Measurements from ENCODE around the gene GLOD5. TPM values are rescaled to one million over a fixed set of nuclear protein-coding genes. Genes with fewer than 3 reads are reported as not detected.

GLOD5 gene
- not detected in 2 replicates for total RNA-seq
- not detected for polyA plus RNA-seq (2012)

GRCh38 chrX:48761674-48762471 lies at the start of gene GLOD5:
TSS of gene GLOD5 (plus strand) at chrX:48761747. CDS start at chrX:48761791, 44 bp downstream.
- DNase-seq (ENCODE audit: low read depth), result no peak

GRCh38 chrX:48711929-48712505 lies 49.5 kb upstream of the GLOD5 start:
- DNase-seq (ENCODE audit: low read depth), result peak; percentile 14

- no peak for DNase-seq (ENCODE audit: low read depth)
Measured at GRCh38 chrX:48713847-48714246, 47.7 kb upstream of the GLOD5 start.

- no peak for DNase-seq (ENCODE audit: low read depth)
Measured at GRCh38 chrX:48714573-48714972, 47.0 kb upstream of the GLOD5 start.

GRCh38 chrX:48715072-48715471 lies 46.5 kb upstream of the GLOD5 start:
- peak; percentile 59 for DNase-seq (ENCODE audit: low read depth)

GRCh38 chrX:48715876-48716502 lies 45.6 kb upstream of the GLOD5 start:
- DNase-seq (ENCODE audit: low read depth), result peak; percentile 58

GRCh38 chrX:48719958-48720357 lies 41.6 kb upstream of the GLOD5 start:
- DNase-seq (ENCODE audit: low read depth), result no peak

GRCh38 chrX:48720577-48721250 lies 40.8 kb upstream of the GLOD5 start:
- DNase-seq (ENCODE audit: low read depth), result no peak

GRCh38 chrX:48721916-48722315 lies 39.6 kb upstream of the GLOD5 start:
- no peak for DNase-seq (ENCODE audit: low read depth)

GRCh38 chrX:48726596-48726995 lies 35.0 kb upstream of the GLOD5 start:
- no peak for DNase-seq (ENCODE audit: low read depth)

- DNase-seq (ENCODE audit: low read depth), result no peak
Measured at GRCh38 chrX:48728653-48729052, 32.9 kb upstream of the GLOD5 start.

GRCh38 chrX:48736303-48736702 lies 25.2 kb upstream of the GLOD5 start:
- DNase-seq (ENCODE audit: low read depth), result no peak

- no peak for DNase-seq (ENCODE audit: low read depth)
Measured at GRCh38 chrX:48736878-48737212, 24.7 kb upstream of the GLOD5 start.

- peak; percentile 96 for DNase-seq (ENCODE audit: low read depth)
Measured at GRCh38 chrX:48737213-48737938, 24.2 kb upstream of the GLOD5 start.

GRCh38 chrX:48737940-48738339 lies 23.6 kb upstream of the GLOD5 start:
- DNase-seq (ENCODE audit: low read depth), result no peak

- no peak for DNase-seq (ENCODE audit: low read depth)
Measured at GRCh38 chrX:48741834-48742233, 19.7 kb upstream of the GLOD5 start.

- DNase-seq (ENCODE audit: low read depth), result no peak
Measured at GRCh38 chrX:48745222-48745621, 16.3 kb upstream of the GLOD5 start.

- no peak for DNase-seq (ENCODE audit: low read depth)
Measured at GRCh38 chrX:48747415-48748016, 14.0 kb upstream of the GLOD5 start.

GRCh38 chrX:48749182-48749581 lies 12.4 kb upstream of the GLOD5 start:
- DNase-seq (ENCODE audit: low read depth), result no peak

GRCh38 chrX:48751343-48751742 lies 10.2 kb upstream of the GLOD5 start:
- no peak for DNase-seq (ENCODE audit: low read depth)

GRCh38 chrX:48752498-48752897 lies 9.0 kb upstream of the GLOD5 start:
- no peak for DNase-seq (ENCODE audit: low read depth)
